Measurements from ENCODE around the gene FAF2. TPM values are rescaled to one million over a fixed set of nuclear protein-coding genes. Genes with fewer than 3 reads are reported as not detected.
A peak's percentile ranks its signal among the peaks of the same experiment; 100 is the strongest.

Gene FAF2
- total and polyA plus RNA-seq, 7 experiments from 2014 or later = 11.8 to 43.2 (median 30.9) TPM

- Mint-ChIP-seq H3K36me3 (peaks cover 0 to 4% (median 0%) of the 10 kb centered on the region in 5 donors), H3K27me3 (no peaks in the 10 kb centered on the region), H3K9me3 (peaks cover 0 to 2% (median 0%) of the 10 kb centered on the region in 11 donors), H3K4me1 (peaks cover 11 to 44% (median 29%) of the 10 kb centered on the region in 7 donors), H3K4me3 (peak overlapping the region in 1 of 10 donors; percentile 38), H3K27ac (peak overlapping the region in 1 of 9 donors; percentile 11)
- no peaks in the 10 kb centered on the region for H3K27me3 ChIP-seq (ENCODE audit: control insufficient read depth in 2 of 2, insufficient read depth in 2 of 2, low read length in 2 of 2)
- POLR2A ChIA-PET = interaction anchor here (1.5 to 15.9 kb wide), 3 partner anchors 8 to 19 kb away, joined by 5 to 251 read pairs (median 15); partner anchors contain the start of gene RNF44
- H3K4me3 ChIP-seq (ENCODE audit: low read length) = no peak overlapping the region
- H3K27ac ChIP-seq (ENCODE audit: low read depth, low read length) = no peak overlapping the region
- DNase-seq = no peak
- ATAC-seq = no peak
- peaks cover 0 to 9% of the 10 kb centered on the region in 2 donors for H3K4me1 ChIP-seq (ENCODE audit: control insufficient read depth in 2 of 2, insufficient read depth in 2 of 2, low read length in 2 of 2)
- CTCF ChIA-PET = no interaction called here
- H3K9me3 ChIP-seq (ENCODE audit: control insufficient read depth in 2 of 3, low read length in 3 of 3) = no peaks in the 10 kb centered on the region
- intact Hi-C loops (cut with micrococcal nuclease) = no loop called here
- H3K36me3 ChIP-seq (ENCODE audit: control insufficient read depth in 2 of 3, insufficient read depth in 3 of 3, low read length in 3 of 3) = no peaks in the 10 kb centered on the region
Measured at GRCh38 chr5:176521286-176521685, 73.1 kb downstream of the FAF2 start.

- no peaks in the 10 kb centered on the region for H3K9me3 ChIP-seq (ENCODE audit: control insufficient read depth in 2 of 3, low read length in 3 of 3)
- DNase-seq (no peak), ATAC-seq (no peak)
- no peak overlapping the region for H3K27ac ChIP-seq (ENCODE audit: low read depth, low read length)
- Mint-ChIP-seq H3K36me3 (peaks cover 0 to 5% (median 0%) of the 10 kb centered on the region in 5 donors), H3K27ac (peak overlapping the region in 1 of 9 donors; percentile 75), H3K9me3 (peaks cover 0 to 2% (median 0%) of the 10 kb centered on the region in 11 donors), H3K4me1 (peaks cover 11 to 43% (median 28%) of the 10 kb centered on the region in 7 donors), H3K4me3 (no peak overlapping the region), H3K27me3 (no peaks in the 10 kb centered on the region)
- H3K4me1 ChIP-seq (ENCODE audit: control insufficient read depth in 2 of 2, insufficient read depth in 2 of 2, low read length in 2 of 2) = peaks cover 0 to 7% of the 10 kb centered on the region in 2 donors
- ChIA-PET POLR2A (interaction anchor here (1.5 to 15.9 kb wide), 4 partner anchors 8 to 19 kb away, joined by 5 to 251 read pairs (median 14); partner anchors contain the start of gene RNF44), CTCF (no interaction called here)
- H3K4me3 ChIP-seq (ENCODE audit: low read length) = no peak overlapping the region
- intact Hi-C loops (cut with micrococcal nuclease) = no loop called here
- H3K36me3 ChIP-seq (ENCODE audit: control insufficient read depth in 2 of 3, insufficient read depth in 3 of 3, low read length in 3 of 3) = no peaks in the 10 kb centered on the region
- no peaks in the 10 kb centered on the region for H3K27me3 ChIP-seq (ENCODE audit: control insufficient read depth in 2 of 2, insufficient read depth in 2 of 2, low read length in 2 of 2)
Measured at GRCh38 chr5:176521699-176522263, 73.6 kb downstream of the FAF2 start.

GRCh38 chr5:176524138-176524537 lies 76.0 kb downstream of the FAF2 start:
- H3K27me3 Mint-ChIP-seq = no peaks in the 10 kb centered on the region
- peaks cover 0 to 2% (median 0%) of the 10 kb centered on the region in 11 donors for H3K9me3 Mint-ChIP-seq
- no peak for DNase-seq
- peaks cover 3 to 4% of the 10 kb centered on the region in 2 donors for H3K4me1 ChIP-seq (ENCODE audit: control insufficient read depth in 2 of 2, insufficient read depth in 2 of 2, low read length in 2 of 2)
- intact Hi-C loops (cut with micrococcal nuclease) = loop anchor here in 1 of 2 donors (2.0 kb wide), 1 partner anchor 17 kb away; no protein-coding TSS in a partner anchor
- CTCF ChIA-PET = interaction anchor here (0.9 to 1.4 kb wide), 2 partner anchors 10 to 28 kb away, joined by 3 read pairs; no protein-coding TSS in a partner anchor
- peak overlapping the region in 1 of 9 donors; percentile 75 for H3K27ac Mint-ChIP-seq
- no peak overlapping the region for H3K27ac ChIP-seq (ENCODE audit: low read depth, low read length)
- peaks cover 0 to 9% (median 0%) of the 10 kb centered on the region in 5 donors for H3K36me3 Mint-ChIP-seq
- no peak for ATAC-seq
- H3K36me3 ChIP-seq (ENCODE audit: control insufficient read depth in 2 of 3, insufficient read depth in 3 of 3, low read length in 3 of 3) = peaks cover 5 to 22% (median 7%) of the 10 kb centered on the region in 3 experiments
- H3K4me3 ChIP-seq (ENCODE audit: low read length) = no peak overlapping the region
- no peaks in the 10 kb centered on the region for H3K9me3 ChIP-seq (ENCODE audit: control insufficient read depth in 2 of 3, low read length in 3 of 3)
- no peak overlapping the region for H3K4me3 Mint-ChIP-seq
- H3K27me3 ChIP-seq (ENCODE audit: control insufficient read depth in 2 of 2, insufficient read depth in 2 of 2, low read length in 2 of 2) = no peaks in the 10 kb centered on the region
- POLR2A ChIA-PET = interaction anchor here (0.7 to 15.9 kb wide), 4 partner anchors 10 to 123 kb away, joined by 4 to 251 read pairs (median 8); partner anchors contain the start of genes CDHR2 and RNF44
- peaks cover 6 to 48% (median 22%) of the 10 kb centered on the region in 7 donors for H3K4me1 Mint-ChIP-seq

- no peaks in the 10 kb centered on the region for H3K27me3 Mint-ChIP-seq
- ATAC-seq (no peak), DNase-seq (no peak)
- peaks cover 0 to 2% (median 0%) of the 10 kb centered on the region in 11 donors for H3K9me3 Mint-ChIP-seq
- ChIA-PET POLR2A (interaction anchor here (0.9 to 15.9 kb wide), 4 partner anchors 9 to 77 kb away, joined by 3 to 251 read pairs (median 4); partner anchors contain the start of genes CDHR2, FAF2 and RNF44), CTCF (interaction anchor here (0.9 kb wide), 1 partner anchor 29 kb away, joined by 3 read pairs; no protein-coding TSS in a partner anchor)
- H3K27ac ChIP-seq (ENCODE audit: low read depth, low read length) = no peak overlapping the region
- peak overlapping the region in 5 of 9 donors; percentile 8 to 84 (median 32) for H3K27ac Mint-ChIP-seq
- peaks cover 10 to 11% of the 10 kb centered on the region in 2 donors for H3K4me1 ChIP-seq (ENCODE audit: control insufficient read depth in 2 of 2, insufficient read depth in 2 of 2, low read length in 2 of 2)
- H3K4me3 ChIP-seq (ENCODE audit: low read length) = no peak overlapping the region
- no peaks in the 10 kb centered on the region for H3K9me3 ChIP-seq (ENCODE audit: control insufficient read depth in 2 of 3, low read length in 3 of 3)
- intact Hi-C loops (cut with micrococcal nuclease) = loop anchor here in 1 of 2 donors (2.0 kb wide), 1 partner anchor 18 kb away; no protein-coding TSS in a partner anchor
- H3K4me3 Mint-ChIP-seq = no peak overlapping the region
- H3K36me3 Mint-ChIP-seq = peaks cover 0 to 15% (median 4%) of the 10 kb centered on the region in 5 donors
- peaks cover 7 to 54% (median 27%) of the 10 kb centered on the region in 7 donors for H3K4me1 Mint-ChIP-seq
- H3K36me3 ChIP-seq (ENCODE audit: control insufficient read depth in 2 of 3, insufficient read depth in 3 of 3, low read length in 3 of 3) = peaks cover 11 to 29% (median 14%) of the 10 kb centered on the region in 3 experiments
- no peaks in the 10 kb centered on the region for H3K27me3 ChIP-seq (ENCODE audit: control insufficient read depth in 2 of 2, insufficient read depth in 2 of 2, low read length in 2 of 2)
Measured at GRCh38 chr5:176524987-176525386, 76.8 kb downstream of the FAF2 start.

GRCh38 chr5:176525677-176526076 lies 77.5 kb downstream of the FAF2 start:
- peaks cover 0 to 15% (median 4%) of the 10 kb centered on the region in 5 donors for H3K36me3 Mint-ChIP-seq
- no peak overlapping the region for H3K27ac ChIP-seq (ENCODE audit: low read depth, low read length)
- H3K4me1 Mint-ChIP-seq = peaks cover 5 to 47% (median 27%) of the 10 kb centered on the region in 7 donors
- no peaks in the 10 kb centered on the region for H3K27me3 ChIP-seq (ENCODE audit: control insufficient read depth in 2 of 2, insufficient read depth in 2 of 2, low read length in 2 of 2)
- H3K4me1 ChIP-seq (ENCODE audit: control insufficient read depth in 2 of 2, insufficient read depth in 2 of 2, low read length in 2 of 2) = peaks cover 14 to 15% of the 10 kb centered on the region in 2 donors
- POLR2A ChIA-PET = interaction anchor here (0.7 to 15.9 kb wide), 5 partner anchors 8 to 77 kb away, joined by 3 to 251 read pairs (median 3); partner anchors contain the start of genes FAF2 and RNF44
- H3K27me3 Mint-ChIP-seq = no peaks in the 10 kb centered on the region
- DNase-seq = no peak
- intact Hi-C loops (cut with micrococcal nuclease) = loop anchor here in 1 of 2 donors (2.0 kb wide), 1 partner anchor 19 kb away; no protein-coding TSS in a partner anchor
- CTCF ChIA-PET = no interaction called here
- H3K4me3 ChIP-seq (ENCODE audit: low read length) = no peak overlapping the region
- H3K4me3 Mint-ChIP-seq = no peak overlapping the region
- peak overlapping the region in 6 of 9 donors; percentile 8 to 84 (median 51) for H3K27ac Mint-ChIP-seq
- H3K9me3 Mint-ChIP-seq = peaks cover 0 to 2% (median 0%) of the 10 kb centered on the region in 11 donors
- no peak for ATAC-seq
- H3K36me3 ChIP-seq (ENCODE audit: control insufficient read depth in 2 of 3, insufficient read depth in 3 of 3, low read length in 3 of 3) = peaks cover 11 to 29% (median 14%) of the 10 kb centered on the region in 3 experiments
- no peaks in the 10 kb centered on the region for H3K9me3 ChIP-seq (ENCODE audit: control insufficient read depth in 2 of 3, low read length in 3 of 3)

- no peak for DNase-seq
- ChIA-PET POLR2A (interaction anchor here (1.3 to 15.9 kb wide), 2 partner anchors 14 to 15 kb away, joined by 3 to 251 read pairs; partner anchors contain the start of gene RNF44), CTCF (no interaction called here)
- intact Hi-C loops (cut with micrococcal nuclease) = no loop called here
- H3K4me3 Mint-ChIP-seq = no peak overlapping the region
- peaks cover 13 to 36% (median 14%) of the 10 kb centered on the region in 3 experiments for H3K36me3 ChIP-seq (ENCODE audit: control insufficient read depth in 2 of 3, insufficient read depth in 3 of 3, low read length in 3 of 3)
- H3K9me3 ChIP-seq (ENCODE audit: control insufficient read depth in 2 of 3, low read length in 3 of 3) = no peaks in the 10 kb centered on the region
- H3K4me1 Mint-ChIP-seq = peaks cover 10 to 53% (median 32%) of the 10 kb centered on the region in 7 donors
- H3K4me1 ChIP-seq (ENCODE audit: control insufficient read depth in 2 of 2, insufficient read depth in 2 of 2, low read length in 2 of 2) = peaks cover 21 to 22% of the 10 kb centered on the region in 2 donors
- peaks cover 4 to 19% (median 7%) of the 10 kb centered on the region in 5 donors for H3K36me3 Mint-ChIP-seq
- H3K4me3 ChIP-seq (ENCODE audit: low read length) = no peak overlapping the region
- H3K9me3 Mint-ChIP-seq = peaks cover 0 to 2% (median 0%) of the 10 kb centered on the region in 11 donors
- no peaks in the 10 kb centered on the region for H3K27me3 ChIP-seq (ENCODE audit: control insufficient read depth in 2 of 2, insufficient read depth in 2 of 2, low read length in 2 of 2)
- ATAC-seq = no peak
- peak overlapping the region in 4 of 9 donors; percentile 42 to 73 (median 46) for H3K27ac Mint-ChIP-seq
- no peaks in the 10 kb centered on the region for H3K27me3 Mint-ChIP-seq
- no peak overlapping the region for H3K27ac ChIP-seq (ENCODE audit: low read depth, low read length)
Measured at GRCh38 chr5:176526462-176526861, 78.3 kb downstream of the FAF2 start.

All from naive thymus-derived CD4-positive, alpha-beta T cell (primary cell).